ENCODE data around the gene MLLT10. TPM values are rescaled to one million over a fixed set of nuclear protein-coding genes. Genes with fewer than 3 reads are reported as not detected.

Gene MLLT10
- total RNA-seq, 6 experiments from 2014 or later, result 15.8 to 49.4 (median 20.1) TPM

- no peak overlapping the region for H3K27ac ChIP-seq
- ATAC-seq (no peak), DNase-seq (no peak)
- no peaks in the 10 kb centered on the region for H3K36me3 ChIP-seq
- H3K4me3 ChIP-seq, result no peak overlapping the region
- H3K9me3 ChIP-seq, result no peaks in the 10 kb centered on the region
- no peaks in the 10 kb centered on the region for H3K27me3 ChIP-seq
- TF ChIP-seq CTCF (IDR thresholded peaks at IDR 0.05) (no peak), POLR2A (IDR thresholded peaks at IDR 0.05) (no peak)
- WGBS (ENCODE audit: insufficient coverage, low coverage, low lambda C conversion rate, missing lambda C conversion rate), result 92% methylated on average over 3 of the region's 3 CpGs
- intact Hi-C loops (cut with DNase I), result no loop called here
- no peaks in the 10 kb centered on the region for H3K4me1 ChIP-seq
Observed at GRCh38 chr10:21681156-21681555, 147.1 kb downstream of the MLLT10 start.

GRCh38 chr10:21687266-21688008 is 153.4 kb downstream of the MLLT10 start:
- Histone ChIP-seq H3K9me3 (no peaks in the 10 kb centered on the region), H3K27me3 (no peaks in the 10 kb centered on the region), H3K4me1 (no peaks in the 10 kb centered on the region), H3K4me3 (no peak overlapping the region), H3K36me3 (peaks cover 0 to 2% (median 0%) of the 10 kb centered on the region in 4 donors), H3K27ac (no peak overlapping the region)
- intact Hi-C loops (cut with DNase I), result no loop called here
- ATAC-seq (no peak), DNase-seq (no peak)
- TF ChIP-seq CTCF (IDR thresholded peaks at IDR 0.05) (no peak), POLR2A (IDR thresholded peaks at IDR 0.05) (no peak)
- WGBS (ENCODE audit: insufficient coverage, low coverage, low lambda C conversion rate, missing lambda C conversion rate), result 96% methylated on average over 3 of the region's 3 CpGs

DNA sequence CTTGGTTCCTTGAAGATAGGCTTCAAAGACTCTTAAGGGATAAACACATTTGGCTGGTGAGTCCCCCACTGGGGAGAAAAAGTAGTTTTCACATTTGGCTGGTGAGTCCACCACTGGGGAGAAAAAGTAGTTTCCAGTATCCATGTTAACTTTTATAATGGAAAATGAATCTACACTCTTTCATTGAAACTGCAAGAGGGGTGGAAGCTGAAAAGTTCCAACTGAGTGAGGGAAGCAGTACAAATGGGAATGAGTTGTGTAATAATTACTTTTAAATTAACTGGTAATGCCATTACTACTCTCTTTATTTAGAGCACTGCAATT is 153.9 kb downstream of the MLLT10 start:
- H3K36me3 ChIP-seq, result peaks cover 0 to 8% (median 0%) of the 10 kb centered on the region in 4 donors
- intact Hi-C loops (cut with DNase I), result no loop called here

DNA sequence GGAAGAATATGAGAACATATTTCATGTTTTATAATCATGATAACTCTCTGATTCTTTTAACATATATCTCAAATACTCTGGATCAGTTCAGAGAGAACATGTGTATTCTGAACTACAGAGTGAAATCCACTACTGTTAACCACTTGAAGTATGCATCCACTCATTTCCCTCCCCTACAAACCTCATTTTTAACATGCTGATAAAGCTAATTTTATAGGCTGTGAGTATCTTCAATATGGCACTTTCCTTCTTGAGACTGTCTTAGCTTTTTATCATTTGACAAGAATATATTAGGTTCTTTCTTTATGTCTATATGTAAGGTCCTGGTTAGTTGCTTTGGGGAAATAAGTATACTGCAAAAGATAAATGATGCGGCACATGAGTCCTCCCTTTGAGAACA is 154.8 kb downstream of the MLLT10 start:
- peaks cover 0 to 9% (median 0%) of the 10 kb centered on the region in 4 donors for H3K36me3 ChIP-seq
- 100% methylated on average over 1 of the region's 1 CpG for WGBS (ENCODE audit: insufficient coverage, low coverage, low lambda C conversion rate, missing lambda C conversion rate)
- ATAC-seq (no peak), DNase-seq (no peak)
- no peaks in the 10 kb centered on the region for H3K9me3 ChIP-seq
- intact Hi-C loops (cut with DNase I), result no loop called here
- no peak overlapping the region for H3K4me3 ChIP-seq
- no peak overlapping the region for H3K27ac ChIP-seq
- H3K4me1 ChIP-seq, result no peaks in the 10 kb centered on the region
- TF ChIP-seq POLR2A (IDR thresholded peaks at IDR 0.05), result no peak
- no peak for TF ChIP-seq CTCF (IDR thresholded peaks at IDR 0.05)
- H3K27me3 ChIP-seq, result no peaks in the 10 kb centered on the region

More for the DNA sequence above, 153.9 kb downstream of the MLLT10 start:
- Histone ChIP-seq H3K4me3 (no peak overlapping the region), H3K4me1 (no peaks in the 10 kb centered on the region), H3K9me3 (no peaks in the 10 kb centered on the region), H3K27me3 (no peaks in the 10 kb centered on the region), H3K27ac (no peak overlapping the region)
- TF ChIP-seq POLR2A (IDR thresholded peaks at IDR 0.05), result no peak
- no peak for TF ChIP-seq CTCF (IDR thresholded peaks at IDR 0.05)
- DNase-seq, result no peak
- no peak for ATAC-seq

GRCh38 chr10:21689881-21690280 is 155.8 kb downstream of the MLLT10 start:
- no peak for TF ChIP-seq POLR2A (IDR thresholded peaks at IDR 0.05)
- TF ChIP-seq CTCF (IDR thresholded peaks at IDR 0.05), result no peak
- Histone ChIP-seq H3K4me1 (no peaks in the 10 kb centered on the region), H3K36me3 (peaks cover 0 to 9% (median 0%) of the 10 kb centered on the region in 4 donors), H3K27ac (no peak overlapping the region), H3K4me3 (no peak overlapping the region), H3K27me3 (no peaks in the 10 kb centered on the region), H3K9me3 (no peaks in the 10 kb centered on the region)
- no peak for DNase-seq
- no peak for ATAC-seq
- intact Hi-C loops (cut with DNase I), result no loop called here

Measured in right lobe of liver (tissue), 6 donors.